H1 (cell line): ENCODE results near the gene HMCES. TPM values are rescaled to one million over a fixed set of nuclear protein-coding genes. Genes with fewer than 3 reads are reported as not detected.

Experiments
- CTCF ChIA-PET: fragments of 300-600 bp; sonication (Branson Sonifier 250); formaldehyde crosslinking; loops from one replicate; lab custom pipeline; 2021; ENCODE audit not compliant: partially characterized antibody; lab: Charles Lee
- POLR2A ChIA-PET: fragments of 300-600 bp; sonication (Branson Sonifier 250); formaldehyde crosslinking; loops from one replicate; lab custom pipeline; 2021; ENCODE audit warnings: inconsistent platforms; ENCODE audit not compliant: partially characterized antibody; lab: Charles Lee
- DNase-seq, 2 experiments: peaks; one replicate each; pipeline versions ENCODE4 v3.0.0 to v3.0.0-alpha.2; 2010 to 2022; ENCODE audit warnings: low spot score in 2 of 2, low read depth in 1 of 2, mixed read lengths in 1 of 2
- FAIRE-seq: peaks from 2 replicates; lab custom pipeline; 2011; peaks lifted over from hg19 to GRCh38; lab: Jason Lieb, UNC
- H2AFZ ChIP-seq: 2 replicates; pipeline ENCODE4 v1.8.1; 2012; ENCODE audit warnings: low read length, inconsistent platforms
- H2AK5ac ChIP-seq: 2 replicates; pipeline ENCODE4 v1.6.1; 2013; ENCODE audit warnings: low read depth, low read length
- H2BK120ac ChIP-seq: replicated peaks from 2 replicates; pipeline ENCODE3; 2013; ENCODE audit warnings: low read depth, low read length, inconsistent platforms
- H2BK12ac ChIP-seq: 2 replicates; pipeline ENCODE4 v1.6.1; 2013; ENCODE audit warnings: low read depth, low read length
- H2BK15ac ChIP-seq: 2 replicates; pipeline ENCODE4 v1.6.1; 2013; ENCODE audit warnings: low read length
- H2BK20ac ChIP-seq: 2 replicates; pipeline ENCODE4 v1.6.1; 2013; ENCODE audit warnings: low read length
- H2BK5ac ChIP-seq: 2 replicates; pipeline ENCODE4 v1.6.1; 2013; ENCODE audit warnings: low read depth, low read length
- H3K14ac ChIP-seq: 2 replicates; pipeline ENCODE4 v1.6.1; 2013; ENCODE audit warnings: inconsistent platforms; ENCODE audit not compliant: insufficient read length
- H3K18ac ChIP-seq: 2 replicates; pipeline ENCODE4 v1.6.1; 2013; ENCODE audit warnings: low read length; ENCODE audit errors: extremely low read depth
- H3K23ac ChIP-seq: 2 replicates; pipeline ENCODE4 v1.6.1; 2013; ENCODE audit warnings: inconsistent platforms; ENCODE audit not compliant: insufficient read length
- H3K23me2 ChIP-seq: 2 replicates; pipeline ENCODE4 v1.6.1; 2013; ENCODE audit warnings: low read depth, low read length
- H3K27ac ChIP-seq: 2 replicates; pipeline ENCODE4 v1.6.1; 2011; ENCODE audit warnings: low read depth, low read length, inconsistent platforms
- H3K27me3 ChIP-seq, 4 experiments: replicated peaks in 1 of 4; 1 replicate in 1 of 4; 2 replicates in 3 of 4; pipeline versions ENCODE4 v1.6.1 to v1.8.1; 2011 to 2013; ENCODE audit warnings: low read length in 3 of 4, mild to moderate bottlenecking in 3 of 4, inconsistent platforms in 2 of 4, mixed read lengths in 2 of 4, moderate library complexity in 1 of 4; ENCODE audit not compliant: control insufficient read depth in 3 of 4, insufficient read depth in 3 of 4; ENCODE audit errors: extremely low read depth in 1 of 4
- H3K36me3 ChIP-seq, 4 experiments: 2 replicates each; pipeline versions ENCODE4 v1.6.1 to v1.8.1; 2011 to 2013; ENCODE audit warnings: mild to moderate bottlenecking in 4 of 4, low read length in 3 of 4, moderate library complexity in 2 of 4, control low read depth in 1 of 4, inconsistent platforms in 1 of 4; ENCODE audit not compliant: insufficient read depth in 4 of 4, control insufficient read depth in 2 of 4
- H3K4ac ChIP-seq: replicated peaks from 2 replicates; pipeline ENCODE3; 2013; ENCODE audit warnings: low read length, low read depth, mixed read lengths, inconsistent platforms; ENCODE audit not compliant: insufficient read length
- H3K4me1 ChIP-seq, 4 experiments: replicated peaks in 1 of 4; 1 replicate in 1 of 4; 2 replicates in 3 of 4; pipeline versions ENCODE4 v1.6.1 to v1.8.1; 2011 to 2013; ENCODE audit warnings: low read length in 3 of 4, inconsistent platforms in 2 of 4, mixed read lengths in 1 of 4; ENCODE audit not compliant: insufficient read depth in 4 of 4, control insufficient read depth in 3 of 4
- H3K4me2 ChIP-seq, 2 experiments: 2 replicates each; pipeline versions ENCODE4 v1.6.1 to v1.8.1; 2011 to 2013; ENCODE audit warnings: low read depth in 2 of 2, low read length in 2 of 2, control low read depth in 1 of 2, inconsistent platforms in 1 of 2, mild to moderate bottlenecking in 1 of 2; ENCODE audit not compliant: insufficient read depth in 1 of 2
- H3K4me3 ChIP-seq, 4 experiments: fragments of 200-600, 300-600 bp in 1 of 4; sonication (generic), shearing (Covaris generic), sonication (Bioruptor Twin) in 1 of 4; 2 replicates each; pipeline versions ENCODE4 v1.5.1 to v1.8.1; 2011 to 2016; ENCODE audit warnings: low read length in 4 of 4, low read depth in 3 of 4, control low read depth in 2 of 4, inconsistent platforms in 2 of 4, mild to moderate bottlenecking in 2 of 4, mixed read lengths in 1 of 4, moderate library complexity in 1 of 4; ENCODE audit not compliant: insufficient read depth in 2 of 4; ENCODE audit errors: extremely low read depth in 1 of 4
- H3K56ac ChIP-seq: replicated peaks from 2 replicates; pipeline ENCODE3; 2013; ENCODE audit warnings: low read depth, mild to moderate bottlenecking, mixed read lengths, low read length, inconsistent platforms; ENCODE audit not compliant: insufficient read length
- H3K79me1 ChIP-seq: 2 replicates; pipeline ENCODE4 v1.6.1; 2013; ENCODE audit warnings: low read depth, low read length, control low read depth
- H3K79me2 ChIP-seq, 2 experiments: 2 replicates each; pipeline versions ENCODE4 v1.6.1 to v1.8.1; 2012 to 2013; ENCODE audit warnings: low read length in 2 of 2, mild to moderate bottlenecking in 2 of 2, inconsistent platforms in 1 of 2; ENCODE audit not compliant: insufficient read depth in 2 of 2, control insufficient read depth in 1 of 2
- H3K9ac ChIP-seq, 4 experiments: replicated peaks in 1 of 4; 1 replicate in 1 of 4; 2 replicates in 3 of 4; pipeline versions ENCODE4 v1.6.1 to v1.8.1; 2011 to 2013; ENCODE audit warnings: low read depth in 3 of 4, low read length in 3 of 4, control low read depth in 2 of 4, mild to moderate bottlenecking in 2 of 4, moderate library complexity in 2 of 4, inconsistent platforms in 1 of 4; ENCODE audit errors: extremely low read depth in 1 of 4
- H3K9me3 ChIP-seq, 2 experiments: 2 replicates each; pipeline versions ENCODE4 v1.6.1 to v1.8.1; 2012 to 2013; ENCODE audit warnings: mild to moderate bottlenecking in 2 of 2, moderate library complexity in 2 of 2, control low read depth in 1 of 2, inconsistent platforms in 1 of 2, low read depth in 1 of 2, low read length in 1 of 2, mixed read lengths in 1 of 2; ENCODE audit not compliant: insufficient read depth in 2 of 2
- H4K20me1 ChIP-seq, 2 experiments: replicated peaks in 1 of 2; 2 replicates each; pipeline versions ENCODE3 to v1.8.1; 2011 to 2013; ENCODE audit warnings: inconsistent platforms in 2 of 2, low read length in 2 of 2, mild to moderate bottlenecking in 1 of 2; ENCODE audit not compliant: insufficient read depth in 2 of 2, control insufficient read depth in 1 of 2
- H4K5ac ChIP-seq: 2 replicates; pipeline ENCODE4 v1.6.1; 2013; ENCODE audit warnings: low read length, low read depth, mixed read lengths, inconsistent platforms; ENCODE audit not compliant: insufficient read length
- H4K8ac ChIP-seq: 2 replicates; pipeline ENCODE4 v1.8.0; 2013; ENCODE audit warnings: mild to moderate bottlenecking, moderate library complexity, low read length, inconsistent platforms; ENCODE audit not compliant: insufficient read depth; ENCODE audit errors: extremely low read depth
- H4K91ac ChIP-seq: replicated peaks from 2 replicates; pipeline ENCODE3; 2013; ENCODE audit warnings: low read length, mixed read lengths, inconsistent platforms; ENCODE audit not compliant: insufficient read length
- ATF2 ChIP-seq: IDR thresholded peaks from 2 replicates; pipeline ENCODE4 v1.6.1; 2012; ENCODE audit warnings: low read length, inconsistent platforms
- CEBPB ChIP-seq: IDR thresholded peaks from 2 replicates; pipeline ENCODE4 v1.6.1; 2012; ENCODE audit warnings: low read depth, low read length
- HDAC6 ChIP-seq: IDR thresholded peaks from one replicate; pipeline ENCODE4 v1.7.1; 2012; ENCODE audit warnings: low read depth, mild to moderate bottlenecking, inconsistent platforms, low read length, moderate library complexity
- PHF8 ChIP-seq: fragments of 200-600 bp; sonication (generic); conservative IDR thresholded peaks from 2 replicates; pipeline ENCODE4 v1.7.1; 2012; ENCODE audit warnings: low read depth, mild to moderate bottlenecking, inconsistent platforms, low read length, moderate library complexity
- TEAD4 ChIP-seq: IDR thresholded peaks from 2 replicates; pipeline ENCODE4 v1.6.1; 2012; ENCODE audit warnings: low read depth, low read length, inconsistent platforms, mixed read lengths
- WGBS, 2 experiments: shearing (Covaris generic) in 1 of 2; methylation state at CpG; one replicate each; pipeline versions ENCODE4 v1.1.6 to v1.1.7; 2013 to 2015; ENCODE audit warnings: low lambda C conversion rate in 2 of 2, mixed read lengths in 2 of 2, inconsistent platforms in 1 of 2, low coverage in 1 of 2, missing lambda C conversion rate in 1 of 2; ENCODE audit not compliant: insufficient replicate concordance in 2 of 2, insufficient coverage in 1 of 2, insufficient read length in 1 of 2; ENCODE audit errors: extremely low coverage in 1 of 2, missing lambda C conversion rate in 1 of 2; 5-methylcytosine and 5-hydroxymethylcytosine counted together
- polyA plus RNA-seq, 7 experiments: library from polyadenylated mRNA; depleted of rRNA in 3 of 7; stranded (reverse) in 5 of 7; unstranded in 2 of 7; fragments of >200 nt in 5 of 7; fragments of 200-250 nt in 2 of 7; gene quantifications; 1 replicate in 5 of 7; 2 replicates in 1 of 7; 4 replicates in 1 of 7; pipeline versions ENCODE4 v1.2.1 to v1.2.3, GENCODE V29; 2011 to 2013; ENCODE audit warnings: missing spikeins in 2 of 7, mixed read lengths in 2 of 7
- total RNA-seq: library from RNA; stranded (reverse); fragmentation: NEBNext Ultra II Directional; extraction: Animal tissue kit (Norgen Biotek cat#: 25700); gene quantifications from 2 replicates; pipeline ENCODE4 v1.2.1, GENCODE V29; 2021

HMCES gene
- total and polyA plus RNA-seq, 2 of the 8 experiments (the other 6 are each of a cell fraction or from before 2014, with no cell fraction given) = 27.6 to 49.5 TPM

- Histone ChIP-seq H4K8ac (no peak overlapping the region), H4K91ac (no peak overlapping the region), H3K79me1 (no peaks in the 10 kb centered on the region), H3K9ac (no peak overlapping the region), H3K27ac (no peak overlapping the region), H2AK5ac (no peak overlapping the region), H3K4me3 (no peak overlapping the region), H4K5ac (no peak overlapping the region), H3K79me2 (no peaks in the 10 kb centered on the region), H3K4me1 (no peaks in the 10 kb centered on the region), H3K27me3 (no peaks in the 10 kb centered on the region), H3K23me2 (no peaks in the 10 kb centered on the region; the same call in 1 of the 2 replicates), H3K14ac (no peak overlapping the region), H3K36me3 (peaks cover 26 to 91% (median 77%) of the 10 kb centered on the region in 4 experiments), H3K18ac (no peak overlapping the region), H3K23ac (no peak overlapping the region), H2BK20ac (no peak overlapping the region), H3K4ac (no peak overlapping the region), H2BK5ac (no peak overlapping the region), H3K4me2 (no peak overlapping the region), H2AFZ (no peak overlapping the region), H4K20me1 (peaks cover 2 to 7% of the 10 kb centered on the region in 2 experiments), H2BK12ac (no peak overlapping the region), H2BK15ac (no peak overlapping the region), H2BK120ac (no peak overlapping the region), H3K56ac (no peak overlapping the region), H3K9me3 (no peaks in the 10 kb centered on the region)
- FAIRE-seq (no peak), DNase-seq (no peak)
- POLR2A ChIA-PET = interaction anchor here (0.6 to 4.4 kb wide), 6 partner anchors 10 to 168 kb away, joined by 3 to 19 read pairs (median 4); partner anchors contain the start of gene COPG1
- WGBS, 2 experiments = 89% methylated on average over 10 of the region's 11 CpGs; no CpG with 5 or more reads in 1 of the 2 experiments
- no peak for TF ChIP-seq ATF2
- no peak for TF ChIP-seq PHF8
- no peak for TF ChIP-seq CEBPB
- no peak for TF ChIP-seq TEAD4
- no peak for TF ChIP-seq HDAC6
- CTCF ChIA-PET = interaction anchor here (0.6 to 1.6 kb wide), 4 partner anchors 17 to 80 kb away, joined by 3 to 7 read pairs (median 3); a partner anchor contains a TSS
These were observed 7.0 kb upstream of the HMCES start for GRCh38 chr3:129271674-129272073.
